Progenitor cell of endocrine pancreas (in vitro differentiated cells): Measurements from ENCODE around the gene USP16. TPM values are rescaled to one million over a fixed set of nuclear protein-coding genes. Genes with fewer than 3 reads are reported as not detected.

ENCODE experiments used
- DNase-seq: peaks from one replicate; pipeline ENCODE4 v3.0.0; 2021; ENCODE audit warnings: low spot score; ENCODE audit not compliant: unreplicated experiment
- H3K27ac Mint-ChIP-seq: 2 replicates; pipeline ENCODE4 v1.8.0; 2021; ENCODE audit warnings: mild to moderate bottlenecking, moderate library complexity, mixed read lengths
- H3K27me3 Mint-ChIP-seq: 2 replicates; pipeline ENCODE4 v1.8.0; 2021; ENCODE audit warnings: mixed read lengths
- H3K36me3 Mint-ChIP-seq: 2 replicates; pipeline ENCODE4 v1.8.0; 2022; ENCODE audit warnings: mixed read lengths; ENCODE audit not compliant: insufficient read depth
- H3K4me1 Mint-ChIP-seq: 2 replicates; pipeline ENCODE4 v1.8.0; 2021; ENCODE audit warnings: low read depth, mixed read lengths
- H3K4me3 Mint-ChIP-seq: 2 replicates; pipeline ENCODE4 v1.8.0; 2021; ENCODE audit warnings: low read depth, mild to moderate bottlenecking, moderate library complexity, mixed read lengths
- H3K9me3 Mint-ChIP-seq: 2 replicates; pipeline ENCODE4 v1.8.0; 2021; ENCODE audit warnings: low read depth, mixed read lengths
- CTCF ChIP-seq: fragments of 200-600 bp; sonication (generic); IDR thresholded peaks from one replicate; pipeline ENCODE4 v1.5.0; 2021; ENCODE audit warnings: antibody characterized with exemption, mild to moderate bottlenecking; ENCODE audit not compliant: unreplicated experiment
- total RNA-seq: library from RNA; stranded (reverse); gene quantifications from 2 replicates; pipeline ENCODE4 v1.2.1, GENCODE V29; 2021

The USP16 gene
- total RNA-seq, 1 donor from 2014 or later: 32.5 TPM

- Mint-ChIP-seq H3K27ac (no peak overlapping the region), H3K4me3 (no peak overlapping the region), H3K27me3 (peaks cover 9% of the 10 kb centered on the region), H3K9me3 (no peaks in the 10 kb centered on the region), H3K36me3 (no peaks in the 10 kb centered on the region), H3K4me1 (no peaks in the 10 kb centered on the region)
- TF ChIP-seq CTCF: no peak
- no peak for DNase-seq
Measured at GRCh38 chr21:29084372-29084771, 59.9 kb downstream of the USP16 start.

GRCh38 chr21:29085106-29085752 lies 60.8 kb downstream of the USP16 start:
- no peak for DNase-seq
- no peaks in the 10 kb centered on the region for H3K36me3 Mint-ChIP-seq
- H3K27ac Mint-ChIP-seq: no peak overlapping the region
- no peaks in the 10 kb centered on the region for H3K4me1 Mint-ChIP-seq
- no peaks in the 10 kb centered on the region for H3K9me3 Mint-ChIP-seq
- no peak for TF ChIP-seq CTCF
- H3K27me3 Mint-ChIP-seq: peaks cover 9% of the 10 kb centered on the region
- H3K4me3 Mint-ChIP-seq: no peak overlapping the region

- no peaks in the 10 kb centered on the region for H3K9me3 Mint-ChIP-seq
- no peak for TF ChIP-seq CTCF
- no peak overlapping the region for H3K4me3 Mint-ChIP-seq
- no peaks in the 10 kb centered on the region for H3K36me3 Mint-ChIP-seq
- H3K27ac Mint-ChIP-seq: no peak overlapping the region
- DNase-seq: no peak
- peaks cover 7% of the 10 kb centered on the region for H3K4me1 Mint-ChIP-seq
- H3K27me3 Mint-ChIP-seq: peaks cover 4% of the 10 kb centered on the region
Measured at GRCh38 chr21:29091033-29091432, 66.6 kb downstream of the USP16 start.

GRCh38 chr21:29092102-29092959 lies 67.9 kb downstream of the USP16 start:
- no peak for TF ChIP-seq CTCF
- no peak overlapping the region for H3K4me3 Mint-ChIP-seq
- DNase-seq: no peak
- H3K9me3 Mint-ChIP-seq: no peaks in the 10 kb centered on the region
- no peaks in the 10 kb centered on the region for H3K36me3 Mint-ChIP-seq
- no peaks in the 10 kb centered on the region for H3K27me3 Mint-ChIP-seq
- H3K4me1 Mint-ChIP-seq: peaks cover 7% of the 10 kb centered on the region
- no peak overlapping the region for H3K27ac Mint-ChIP-seq

- no peaks in the 10 kb centered on the region for H3K36me3 Mint-ChIP-seq
- H3K27ac Mint-ChIP-seq: no peak overlapping the region
- no peak for DNase-seq
- no peaks in the 10 kb centered on the region for H3K27me3 Mint-ChIP-seq
- H3K9me3 Mint-ChIP-seq: peaks cover 2% of the 10 kb centered on the region
- H3K4me1 Mint-ChIP-seq: peaks cover 7% of the 10 kb centered on the region
- TF ChIP-seq CTCF: no peak
- H3K4me3 Mint-ChIP-seq: no peak overlapping the region
Measured at GRCh38 chr21:29096218-29097015, 71.9 kb downstream of the USP16 start.
